Measurements from ENCODE around the gene ACOX3.

ACOX3 gene

DNA sequence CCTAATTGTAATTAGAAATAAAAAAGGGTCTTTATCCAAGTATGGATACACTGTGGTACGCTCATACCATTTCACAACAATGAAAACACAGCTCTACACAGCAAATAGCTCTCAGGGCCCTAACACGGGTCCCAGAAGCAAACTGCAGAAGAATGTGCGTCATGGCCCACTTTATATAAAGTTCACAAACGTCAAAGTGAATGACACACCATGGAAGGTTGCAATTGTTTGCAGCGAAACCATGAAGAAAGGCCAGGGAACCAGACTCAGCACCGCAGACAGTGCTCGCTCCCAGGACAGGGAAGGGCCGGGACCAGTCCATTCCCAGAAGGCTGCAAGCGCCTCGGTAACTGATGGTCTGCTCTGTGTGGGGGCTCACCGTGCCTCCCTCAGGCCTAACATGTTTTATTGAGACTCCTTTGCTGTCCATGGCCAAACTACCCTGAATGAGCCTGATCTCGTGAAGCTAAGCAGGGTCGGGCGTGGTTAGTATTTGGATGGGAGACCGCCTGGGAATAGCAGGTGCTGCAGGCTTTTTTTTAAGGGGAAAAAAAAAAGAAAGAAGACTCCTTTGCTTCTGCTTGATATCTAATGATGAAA, 47.8 kb downstream of the ACOX3 start:
- no peak for TF ChIP-seq CTCF (IDR thresholded peaks at IDR 0.05; ENCODE audit: low read depth, low read length)
- no peak overlapping the region for H3K4me3 ChIP-seq (ENCODE audit: low read depth, low read length)

GRCh38 chr4:8391972-8392371, 48.6 kb downstream of the ACOX3 start:
- TF ChIP-seq CTCF (IDR thresholded peaks at IDR 0.05; ENCODE audit: low read depth, low read length): no peak
- no peak overlapping the region for H3K4me3 ChIP-seq (ENCODE audit: low read depth, low read length)

GRCh38 chr4:8391071-8391470, 49.5 kb downstream of the ACOX3 start:
- TF ChIP-seq CTCF (IDR thresholded peaks at IDR 0.05; ENCODE audit: low read depth, low read length): no peak
- H3K4me3 ChIP-seq (ENCODE audit: low read depth, low read length): no peak overlapping the region

GRCh38 chr4:8390577-8390976, 49.9 kb downstream of the ACOX3 start:
- TF ChIP-seq CTCF (IDR thresholded peaks at IDR 0.05; ENCODE audit: low read depth, low read length): no peak
- H3K4me3 ChIP-seq (ENCODE audit: low read depth, low read length): no peak overlapping the region

- TF ChIP-seq CTCF (IDR thresholded peaks at IDR 0.05; ENCODE audit: low read depth, low read length): no peak
- H3K4me3 ChIP-seq (ENCODE audit: low read depth, low read length): no peak overlapping the region
Observed at GRCh38 chr4:8388528-8388870, 52.0 kb downstream of the ACOX3 start.

DNA sequence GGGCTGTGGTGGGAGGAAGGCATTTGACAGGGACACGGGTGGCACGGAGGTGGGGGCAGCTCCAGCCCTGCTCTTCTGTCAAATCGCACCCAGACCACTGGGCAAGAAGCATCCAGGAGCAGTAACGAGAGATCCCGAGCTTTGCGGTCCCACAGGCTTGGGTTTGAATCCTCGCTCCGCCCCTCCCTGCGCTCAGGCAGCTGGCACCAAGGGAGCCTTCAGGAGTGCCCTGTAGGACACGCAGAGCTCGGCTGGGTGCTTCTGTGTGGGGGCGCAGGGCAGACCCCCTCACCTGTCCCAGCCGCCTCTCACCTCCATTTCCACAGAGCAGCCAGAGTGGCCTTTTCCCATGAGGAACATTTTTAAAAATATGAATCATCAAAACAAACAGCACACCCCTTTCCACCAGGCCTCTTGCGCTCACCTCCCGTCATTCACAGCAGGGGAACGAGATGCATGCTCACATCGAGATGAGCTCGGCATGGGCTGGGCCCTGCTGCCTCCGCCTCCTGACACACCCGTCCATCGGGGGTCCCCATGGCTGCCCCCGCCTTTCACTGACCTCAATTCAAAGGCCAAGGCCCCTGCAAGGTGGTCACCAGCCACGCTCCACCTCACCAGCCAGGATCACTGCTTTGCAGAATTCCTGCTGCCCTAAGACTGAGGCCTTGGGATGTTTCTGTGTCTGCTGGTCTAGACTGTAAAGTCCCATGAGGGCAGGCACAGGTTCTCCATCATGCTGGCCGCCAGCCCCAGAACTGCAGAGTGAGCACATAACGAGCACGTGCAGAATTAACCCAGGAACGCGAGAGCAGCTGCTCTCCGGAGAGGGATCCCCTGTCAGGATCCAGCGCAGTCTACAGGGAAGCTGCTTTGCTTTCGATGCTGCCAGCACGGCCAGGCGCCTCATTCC, 52.7 kb downstream of the ACOX3 start:
- H3K4me3 ChIP-seq (ENCODE audit: low read depth, low read length): no peak overlapping the region
- no peak for TF ChIP-seq CTCF (IDR thresholded peaks at IDR 0.05; ENCODE audit: low read depth, low read length)

- H3K4me3 ChIP-seq (ENCODE audit: low read depth, low read length): no peak overlapping the region
- no peak for TF ChIP-seq CTCF (IDR thresholded peaks at IDR 0.05; ENCODE audit: low read depth, low read length)
Observed at GRCh38 chr4:8387194-8387593, 53.3 kb downstream of the ACOX3 start.
